Measurements from ENCODE around the gene NMNAT1.

The NMNAT1 gene

GRCh38 chr1:9903801-9904527 lies 39.3 kb upstream of the NMNAT1 start:
- no peak for TF ChIP-seq CTCF (conservative IDR thresholded peaks at IDR 0.05; ENCODE audit: control insufficient read depth, insufficient read depth, low read depth, low read length)
- DNase-seq (ENCODE audit: low read depth), result no peak
- no peak overlapping the region for H3K4me3 ChIP-seq (ENCODE audit: control insufficient read depth, low read depth, low read length)

- DNase-seq (ENCODE audit: low read depth), result no peak
- no peak overlapping the region for H3K4me3 ChIP-seq (ENCODE audit: control insufficient read depth, low read depth, low read length)
- no peak for TF ChIP-seq CTCF (conservative IDR thresholded peaks at IDR 0.05; ENCODE audit: control insufficient read depth, insufficient read depth, low read depth, low read length)
These were observed 38.7 kb upstream of the NMNAT1 start for GRCh38 chr1:9904596-9904995.

DNA sequence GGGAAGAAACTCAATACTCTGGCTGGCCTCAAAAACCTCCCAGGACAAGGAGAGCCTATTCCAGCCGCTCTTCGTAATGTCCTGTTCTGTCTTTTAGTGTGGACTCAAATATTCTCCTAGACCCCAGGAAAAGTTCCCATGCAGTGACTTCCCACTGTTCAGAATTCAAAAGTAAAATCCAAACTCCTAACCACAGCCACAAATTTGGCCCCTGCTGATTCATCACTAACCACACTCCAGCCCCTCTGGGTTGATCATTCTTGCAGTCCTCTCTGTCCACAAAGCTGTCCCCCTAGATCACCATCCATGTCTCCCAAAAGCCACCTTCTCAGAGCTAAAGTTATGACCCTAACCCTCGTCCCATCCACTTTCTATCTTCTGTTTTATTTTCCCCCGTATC lies 38.3 kb upstream of the NMNAT1 start:
- no peak overlapping the region for H3K4me3 ChIP-seq (ENCODE audit: control insufficient read depth, low read depth, low read length)
- peak; percentile 36 for DNase-seq (ENCODE audit: low read depth)
- no peak for TF ChIP-seq CTCF (conservative IDR thresholded peaks at IDR 0.05; ENCODE audit: control insufficient read depth, insufficient read depth, low read depth, low read length)

DNA sequence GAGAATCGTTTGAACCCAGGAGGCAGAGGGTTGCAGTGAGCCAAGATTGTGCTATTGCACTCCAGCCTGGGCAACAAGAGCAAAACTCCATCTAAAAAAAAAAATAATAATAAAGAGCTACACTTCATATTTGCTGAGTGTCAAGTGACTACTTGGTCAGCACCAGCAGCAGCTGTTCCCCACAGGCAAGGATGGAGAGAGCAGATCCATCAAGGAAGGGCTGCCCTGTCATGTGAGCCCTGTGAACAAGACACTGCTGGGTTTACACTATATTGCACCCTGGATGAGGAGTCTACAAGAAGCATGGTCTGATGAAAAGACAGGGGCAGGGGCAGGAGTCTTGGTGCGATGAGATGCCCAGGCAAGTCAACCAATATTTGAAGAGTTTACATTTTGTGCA lies 36.8 kb upstream of the NMNAT1 start:
- no peak for TF ChIP-seq CTCF (conservative IDR thresholded peaks at IDR 0.05; ENCODE audit: control insufficient read depth, insufficient read depth, low read depth, low read length)
- no peak for DNase-seq (ENCODE audit: low read depth)
- no peak overlapping the region for H3K4me3 ChIP-seq (ENCODE audit: control insufficient read depth, low read depth, low read length)

- DNase-seq (ENCODE audit: low read depth), result no peak
- TF ChIP-seq CTCF (conservative IDR thresholded peaks at IDR 0.05; ENCODE audit: control insufficient read depth, insufficient read depth, low read depth, low read length), result no peak
- no peak overlapping the region for H3K4me3 ChIP-seq (ENCODE audit: control insufficient read depth, low read depth, low read length)
These were observed 35.8 kb upstream of the NMNAT1 start for GRCh38 chr1:9907441-9907840.

DNA sequence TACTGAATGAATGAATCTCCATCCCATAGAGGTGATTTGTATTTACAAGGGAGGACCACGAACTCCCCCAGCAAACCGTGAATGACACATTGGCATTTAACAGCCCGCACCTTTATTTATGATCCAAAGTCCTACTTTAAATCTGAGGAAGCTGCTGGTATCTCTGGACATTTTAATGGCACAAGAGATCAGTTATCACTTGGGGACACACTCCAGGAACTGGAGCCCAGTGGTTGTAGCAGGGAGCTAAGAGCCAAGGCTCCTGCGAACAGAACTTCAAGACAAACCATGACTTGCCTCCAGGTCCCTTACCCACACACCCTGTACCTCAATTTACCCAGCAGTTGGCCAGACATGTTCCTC lies 34.4 kb upstream of the NMNAT1 start:
- H3K4me3 ChIP-seq (ENCODE audit: control insufficient read depth, low read depth, low read length), result peak overlapping the region; percentile 62
- no peak for DNase-seq (ENCODE audit: low read depth)
- no peak for TF ChIP-seq CTCF (conservative IDR thresholded peaks at IDR 0.05; ENCODE audit: control insufficient read depth, insufficient read depth, low read depth, low read length)
